H9 (cell line): ENCODE results near the gene RPL15. TPM values are rescaled to one million over a fixed set of nuclear protein-coding genes. Genes with fewer than 3 reads are reported as not detected.

Experiments
- DNase-seq: peaks from one replicate; pipeline ENCODE4 v3.0.0-alpha.2; 2017
- H2AFZ ChIP-seq: one replicate; pipeline ENCODE4 v1.6.1; 2013; ENCODE audit warnings: mild to moderate bottlenecking, low read length, control low read depth, moderate library complexity
- H2AK5ac ChIP-seq: 2 replicates; pipeline ENCODE4 v1.6.1; 2013; ENCODE audit warnings: low read length, control low read depth, mixed read lengths; ENCODE audit not compliant: insufficient read length
- H2BK120ac ChIP-seq: one replicate; pipeline ENCODE4 v1.6.1; 2013; ENCODE audit warnings: low read depth, mild to moderate bottlenecking, low read length, control low read depth, inconsistent platforms; ENCODE audit not compliant: poor library complexity, severe bottlenecking
- H2BK12ac ChIP-seq: 2 replicates; pipeline ENCODE4 v1.6.1; 2013; ENCODE audit warnings: low read length, control low read depth, mixed read lengths, low read depth; ENCODE audit not compliant: insufficient read length
- H2BK15ac ChIP-seq: 2 replicates; pipeline ENCODE4 v1.6.1; 2013; ENCODE audit warnings: low read depth, low read length, control low read depth
- H2BK20ac ChIP-seq: one replicate; pipeline ENCODE4 v1.6.1; 2013; ENCODE audit warnings: low read depth, mild to moderate bottlenecking, low read length, control low read depth, inconsistent platforms; ENCODE audit not compliant: poor library complexity, severe bottlenecking
- H2BK5ac ChIP-seq: 2 replicates; pipeline ENCODE4 v1.6.1; 2013; ENCODE audit warnings: low read length, control low read depth, mixed read lengths; ENCODE audit not compliant: insufficient read length
- H3K14ac ChIP-seq: 2 replicates; pipeline ENCODE4 v1.6.1; 2013; ENCODE audit warnings: low read length, control low read depth; ENCODE audit not compliant: insufficient read depth
- H3K18ac ChIP-seq: 2 replicates; pipeline ENCODE4 v1.6.1; 2013; ENCODE audit warnings: low read depth, mild to moderate bottlenecking, mixed read lengths, low read length, control low read depth; ENCODE audit not compliant: insufficient read length
- H3K23ac ChIP-seq: 2 replicates; pipeline ENCODE4 v1.6.1; 2013; ENCODE audit warnings: low read length, control low read depth, mixed read lengths, low read depth; ENCODE audit not compliant: insufficient read length
- H3K23me2 ChIP-seq: 2 replicates; pipeline ENCODE4 v1.6.1; 2013; ENCODE audit warnings: low read depth, mild to moderate bottlenecking, mixed read lengths, low read length, control low read depth; ENCODE audit not compliant: insufficient read length, poor library complexity, severe bottlenecking
- H3K27ac ChIP-seq: 2 replicates; pipeline ENCODE4 v1.5.1; 2013; ENCODE audit warnings: low read length, control low read depth, mixed read lengths, low read depth; ENCODE audit not compliant: insufficient read length
- H3K27me3 ChIP-seq: 2 replicates; pipeline ENCODE4 v1.6.1; 2013; ENCODE audit warnings: low read length, control low read depth, inconsistent platforms; ENCODE audit not compliant: insufficient read depth
- H3K4ac ChIP-seq: 2 replicates; pipeline ENCODE4 v1.6.1; 2013; ENCODE audit warnings: low read depth, mild to moderate bottlenecking, control low read depth, inconsistent platforms, low read length, moderate library complexity
- H3K4me1 ChIP-seq: 2 replicates; pipeline ENCODE4 v1.6.1; 2013; ENCODE audit warnings: low read length, control low read depth, inconsistent platforms; ENCODE audit not compliant: insufficient read depth
- H3K4me2 ChIP-seq: 2 replicates; pipeline ENCODE4 v1.6.1; 2013; ENCODE audit warnings: low read length, control low read depth, mixed read lengths; ENCODE audit not compliant: insufficient read length, insufficient read depth
- H3K56ac ChIP-seq: 2 replicates; pipeline ENCODE4 v1.6.1; 2013; ENCODE audit warnings: low read depth, mild to moderate bottlenecking, mixed read lengths, low read length, control low read depth; ENCODE audit not compliant: insufficient read length
- H3K79me1 ChIP-seq: 2 replicates; pipeline ENCODE4 v1.6.1; 2013; ENCODE audit warnings: low read depth, mild to moderate bottlenecking, moderate library complexity, low read length, control low read depth, inconsistent platforms; ENCODE audit not compliant: insufficient read depth, poor library complexity, severe bottlenecking
- H3K79me2 ChIP-seq: 2 replicates; pipeline ENCODE4 v1.6.1; 2013; ENCODE audit warnings: low read length, control low read depth, inconsistent platforms; ENCODE audit not compliant: insufficient read depth
- H3K9ac ChIP-seq: 2 replicates; pipeline ENCODE4 v1.6.1; 2013; ENCODE audit warnings: low read length, control low read depth, mixed read lengths; ENCODE audit not compliant: insufficient read length; ENCODE audit errors: extremely low read depth
- H3K9me3 ChIP-seq: one replicate; pipeline ENCODE4 v1.6.1; 2013; ENCODE audit warnings: low read depth, low read length, inconsistent platforms; ENCODE audit not compliant: control insufficient read depth
- H3T11ph ChIP-seq: one replicate; pipeline ENCODE4 v1.6.1; 2013; ENCODE audit warnings: mild to moderate bottlenecking, low read length, control low read depth, inconsistent platforms
- H4K20me1 ChIP-seq: one replicate; pipeline ENCODE4 v1.6.1; 2013; ENCODE audit not compliant: control insufficient read depth, insufficient read length, insufficient read depth
- H4K5ac ChIP-seq: 2 replicates; pipeline ENCODE4 v1.6.1; 2013; ENCODE audit warnings: low read depth, mild to moderate bottlenecking, mixed read lengths, low read length, control low read depth; ENCODE audit not compliant: insufficient read length
- H4K8ac ChIP-seq: replicated peaks from 2 replicates; pipeline ENCODE4 v1.6.1; 2013; ENCODE audit warnings: low read length, control low read depth, mixed read lengths, low read depth; ENCODE audit not compliant: insufficient read length
- H4K91ac ChIP-seq: 2 replicates; pipeline ENCODE4 v1.6.1; 2013; ENCODE audit warnings: low read depth, mild to moderate bottlenecking, moderate library complexity, mixed read lengths, low read length, control low read depth; ENCODE audit not compliant: insufficient read length
- H3K27ac Mint-ChIP-seq, 3 experiments: 2 replicates in 2 of 3; 3 replicates in 1 of 3; pipeline ENCODE4 v1.8.0; 2020 to 2021; ENCODE audit warnings: mixed read lengths in 3 of 3, mild to moderate bottlenecking in 1 of 3, moderate library complexity in 1 of 3
- H3K27me3 Mint-ChIP-seq: 2 replicates; pipeline ENCODE4 v1.8.0; 2021; ENCODE audit warnings: low read depth, mild to moderate bottlenecking, moderate library complexity, mixed read lengths
- H3K36me3 Mint-ChIP-seq, 3 experiments: 2 replicates in 2 of 3; 3 replicates in 1 of 3; pipeline ENCODE4 v1.8.0; 2020 to 2021; ENCODE audit warnings: low read depth in 3 of 3, mixed read lengths in 3 of 3; ENCODE audit not compliant: insufficient read depth in 1 of 3
- H3K4me1 Mint-ChIP-seq, 2 experiments: 2 replicates each; pipeline ENCODE4 v1.8.0; 2020; ENCODE audit warnings: mixed read lengths in 2 of 2
- H3K4me3 Mint-ChIP-seq, 2 experiments: 2 replicates in 1 of 2; 3 replicates in 1 of 2; pipeline ENCODE4 v1.8.0; 2020 to 2021; ENCODE audit warnings: mild to moderate bottlenecking in 2 of 2, mixed read lengths in 2 of 2, moderate library complexity in 1 of 2
- H3K9me3 Mint-ChIP-seq, 2 experiments: 2 replicates in 1 of 2; 3 replicates in 1 of 2; pipeline ENCODE4 v1.8.0; 2020; ENCODE audit warnings: mild to moderate bottlenecking in 2 of 2, mixed read lengths in 2 of 2, moderate library complexity in 1 of 2
- WGBS: extraction: QIAGEN DNeasy Blood & Tissue Kit; methylation state at CpG from one replicate; pipeline ENCODE4 v1.1.7; 2013; ENCODE audit warnings: missing lambda C conversion rate, low lambda C conversion rate, mixed read lengths; ENCODE audit not compliant: insufficient read length; ENCODE audit errors: extremely low coverage; 5-methylcytosine and 5-hydroxymethylcytosine counted together
- total RNA-seq: library from RNA; stranded (reverse); gene quantifications from 2 replicates; pipeline ENCODE4 v1.2.1, GENCODE V29; 2021
- TF ChIP-seq, protein P1 (sequence below): fragments of 200-600 bp; sonication (generic); conservative IDR thresholded peaks from 3 replicates; pipeline ENCODE4 v1.8.0; 2021; ENCODE audit warnings: antibody characterized with exemption, mild to moderate bottlenecking

Gene RPL15
- total RNA-seq, 1 experiment from 2014 or later, result 2,794 TPM

DNA sequence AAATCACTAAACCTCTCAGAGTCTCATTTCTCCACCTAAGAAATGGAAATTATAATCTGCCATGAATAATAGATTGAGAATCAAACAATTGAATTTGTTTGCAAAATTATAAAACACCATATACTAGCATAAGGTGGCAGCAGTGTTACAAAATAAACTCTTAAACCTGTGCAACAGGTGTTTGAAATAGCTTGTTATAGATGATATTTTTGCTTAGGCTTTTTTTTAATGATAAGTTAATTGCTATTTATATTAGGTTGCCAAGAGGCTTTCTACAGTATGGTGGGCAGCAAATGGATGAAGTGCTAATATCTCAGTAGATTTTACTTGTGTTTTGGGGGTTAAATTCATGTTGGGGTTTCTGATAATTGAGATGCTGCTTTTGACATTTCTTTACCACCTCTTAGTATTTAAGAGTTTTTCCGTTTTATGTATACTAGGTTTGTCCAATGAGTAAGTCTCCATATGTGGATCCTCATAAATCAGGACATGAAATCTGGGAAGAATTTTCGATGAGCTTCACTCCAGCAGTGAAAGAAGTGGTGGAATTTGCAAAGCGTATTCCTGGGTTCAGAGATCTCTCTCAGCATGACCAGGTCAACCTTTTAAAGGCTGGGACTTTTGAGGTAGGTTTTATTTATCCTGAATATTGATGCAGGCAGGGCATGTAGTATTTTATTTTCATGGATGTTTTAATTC is 47.8 kb downstream of the RPL15 start:
- Histone ChIP-seq H2BK120ac (no peak overlapping the region), H3K27ac (no peak overlapping the region), H4K8ac (no peak overlapping the region), H3K79me1 (peaks cover 2% of the 10 kb centered on the region), H3K27me3 (no peaks in the 10 kb centered on the region), H4K5ac (no peak overlapping the region), H3K4me1 (no peaks in the 10 kb centered on the region), H2BK15ac (no peak overlapping the region), H4K91ac (no peak overlapping the region), H2AFZ (no peak overlapping the region), H3K4ac (no peak overlapping the region), H4K20me1 (no peaks in the 10 kb centered on the region), H3T11ph (no peak overlapping the region), H2BK5ac (no peak overlapping the region), H2BK12ac (no peak overlapping the region), H3K23ac (no peak overlapping the region), H3K9ac (no peak overlapping the region), H3K79me2 (no peaks in the 10 kb centered on the region), H3K4me2 (no peak overlapping the region), H2AK5ac (no peak overlapping the region), H3K56ac (no peak overlapping the region), H3K14ac (no peak overlapping the region), H3K18ac (no peak overlapping the region), H3K23me2 (no peaks in the 10 kb centered on the region), H3K9me3 (no peaks in the 10 kb centered on the region), H2BK20ac (no peak overlapping the region)
- TF ChIP-seq, protein P1, sequence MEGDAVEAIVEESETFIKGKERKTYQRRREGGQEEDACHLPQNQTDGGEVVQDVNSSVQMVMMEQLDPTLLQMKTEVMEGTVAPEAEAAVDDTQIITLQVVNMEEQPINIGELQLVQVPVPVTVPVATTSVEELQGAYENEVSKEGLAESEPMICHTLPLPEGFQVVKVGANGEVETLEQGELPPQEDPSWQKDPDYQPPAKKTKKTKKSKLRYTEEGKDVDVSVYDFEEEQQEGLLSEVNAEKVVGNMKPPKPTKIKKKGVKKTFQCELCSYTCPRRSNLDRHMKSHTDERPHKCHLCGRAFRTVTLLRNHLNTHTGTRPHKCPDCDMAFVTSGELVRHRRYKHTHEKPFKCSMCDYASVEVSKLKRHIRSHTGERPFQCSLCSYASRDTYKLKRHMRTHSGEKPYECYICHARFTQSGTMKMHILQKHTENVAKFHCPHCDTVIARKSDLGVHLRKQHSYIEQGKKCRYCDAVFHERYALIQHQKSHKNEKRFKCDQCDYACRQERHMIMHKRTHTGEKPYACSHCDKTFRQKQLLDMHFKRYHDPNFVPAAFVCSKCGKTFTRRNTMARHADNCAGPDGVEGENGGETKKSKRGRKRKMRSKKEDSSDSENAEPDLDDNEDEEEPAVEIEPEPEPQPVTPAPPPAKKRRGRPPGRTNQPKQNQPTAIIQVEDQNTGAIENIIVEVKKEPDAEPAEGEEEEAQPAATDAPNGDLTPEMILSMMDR, result no peak
- no peak overlapping the region; a peak in 1 of 7 replicates for H3K27ac Mint-ChIP-seq
- peaks cover 19 to 71% (median 68%) of the 10 kb centered on the region in 3 experiments; a peak in 6 of 7 replicates for H3K36me3 Mint-ChIP-seq
- no peak overlapping the region for H3K4me3 Mint-ChIP-seq
- WGBS, result no CpG with 5 or more reads among the region's 3 CpGs
- no peaks in the 10 kb centered on the region; a peak in 1 of 4 replicates for H3K4me1 Mint-ChIP-seq
- no peaks in the 10 kb centered on the region for H3K27me3 Mint-ChIP-seq
- no peak for DNase-seq
- H3K9me3 Mint-ChIP-seq, result no peaks in the 10 kb centered on the region
